Esophagus muscularis mucosa (tissue), 3 donors: ENCODE results near the gene VCX3B.

Experiments used
- POLR2A ChIP-seq: fragments of 450-650 bp; IDR thresholded peaks from one replicate; pipeline ENCODE4 v1.6.1; 2017; ENCODE audit warnings: antibody characterized with exemption, moderate library complexity, mild to moderate bottlenecking, low read depth
- POLR2AphosphoS5 ChIP-seq, 2 donors: sonication (generic); formaldehyde crosslinking; IDR thresholded peaks; one replicate each; pipeline ENCODE4 v1.6.1; 2017; ENCODE audit warnings: antibody characterized with exemption in 2 of 2
- TF ChIP-seq, protein P1 (sequence below), 3 experiments: fragments of 200-600 bp in 2 of 3; fragments of 450-650 bp in 1 of 3; sonication (generic) in 2 of 3; IDR thresholded peaks; one replicate each; pipeline ENCODE4 v1.5.1; 2017 to 2019; ENCODE audit warnings: antibody characterized with exemption in 3 of 3, mild to moderate bottlenecking in 2 of 3, moderate library complexity in 1 of 3

GRCh38 chrX:8500203-8500602 is 35.6 kb downstream of the VCX3B start:
- no peak for TF ChIP-seq POLR2AphosphoS5 (IDR thresholded peaks at IDR 0.05)
- TF ChIP-seq, protein P1, sequence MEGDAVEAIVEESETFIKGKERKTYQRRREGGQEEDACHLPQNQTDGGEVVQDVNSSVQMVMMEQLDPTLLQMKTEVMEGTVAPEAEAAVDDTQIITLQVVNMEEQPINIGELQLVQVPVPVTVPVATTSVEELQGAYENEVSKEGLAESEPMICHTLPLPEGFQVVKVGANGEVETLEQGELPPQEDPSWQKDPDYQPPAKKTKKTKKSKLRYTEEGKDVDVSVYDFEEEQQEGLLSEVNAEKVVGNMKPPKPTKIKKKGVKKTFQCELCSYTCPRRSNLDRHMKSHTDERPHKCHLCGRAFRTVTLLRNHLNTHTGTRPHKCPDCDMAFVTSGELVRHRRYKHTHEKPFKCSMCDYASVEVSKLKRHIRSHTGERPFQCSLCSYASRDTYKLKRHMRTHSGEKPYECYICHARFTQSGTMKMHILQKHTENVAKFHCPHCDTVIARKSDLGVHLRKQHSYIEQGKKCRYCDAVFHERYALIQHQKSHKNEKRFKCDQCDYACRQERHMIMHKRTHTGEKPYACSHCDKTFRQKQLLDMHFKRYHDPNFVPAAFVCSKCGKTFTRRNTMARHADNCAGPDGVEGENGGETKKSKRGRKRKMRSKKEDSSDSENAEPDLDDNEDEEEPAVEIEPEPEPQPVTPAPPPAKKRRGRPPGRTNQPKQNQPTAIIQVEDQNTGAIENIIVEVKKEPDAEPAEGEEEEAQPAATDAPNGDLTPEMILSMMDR (IDR thresholded peaks at IDR 0.05), result no peak
- no peak for TF ChIP-seq POLR2A
